GM21723 (cell line): ENCODE data around the gene MEIS1.
"Not testable (repeated sequence)": the region's sequence is repeated elsewhere in the genome, so short reads cannot be mapped to it uniquely, and the experiment has no call there.

Source experiments
- ATAC-seq: cut with Tn5 transposase; IDR thresholded peaks from one replicate; pipeline ENCODE4 v1.9.1; 2021; ENCODE audit warnings: mild to moderate bottlenecking, moderate library complexity; ENCODE audit not compliant: unreplicated experiment

The MEIS1 gene

GRCh38 chr2:66464930-66465637, 30.2 kb downstream of the MEIS1 start:
- no peak for ATAC-seq

GRCh38 chr2:66466433-66466832, 31.5 kb downstream of the MEIS1 start:
- ATAC-seq, result no peak

- ATAC-seq, result no peak
Measured at GRCh38 chr2:66467718-66468117, 32.8 kb downstream of the MEIS1 start.

GRCh38 chr2:66469214-66469902, 34.4 kb downstream of the MEIS1 start:
- ATAC-seq, result no peak

GRCh38 chr2:66470199-66470598, 35.3 kb downstream of the MEIS1 start:
- ATAC-seq, result no peak

- no peak for ATAC-seq
Measured at GRCh38 chr2:66472225-66472843, 37.4 kb downstream of the MEIS1 start.

GRCh38 chr2:66477135-66477842, 42.4 kb downstream of the MEIS1 start:
- no peak for ATAC-seq

GRCh38 chr2:66478299-66478698, 43.4 kb downstream of the MEIS1 start:
- no peak for ATAC-seq

- no peak for ATAC-seq
Measured at GRCh38 chr2:66478731-66479316, 43.9 kb downstream of the MEIS1 start.

- no peak for ATAC-seq
Measured at GRCh38 chr2:66481100-66481549, 46.2 kb downstream of the MEIS1 start.

- not testable (repeated sequence) for ATAC-seq
Measured at GRCh38 chr2:66485252-66485651, 50.3 kb downstream of the MEIS1 start.

GRCh38 chr2:66488946-66489345, 54.0 kb downstream of the MEIS1 start:
- no peak for ATAC-seq

GRCh38 chr2:66489436-66489835, 54.5 kb downstream of the MEIS1 start:
- no peak for ATAC-seq

- ATAC-seq, result no peak
Measured at GRCh38 chr2:66490588-66491001, 55.7 kb downstream of the MEIS1 start.

- no peak for ATAC-seq
Measured at GRCh38 chr2:66494708-66495107, 59.8 kb downstream of the MEIS1 start.

GRCh38 chr2:66495788-66496640, 61.1 kb downstream of the MEIS1 start:
- no peak for ATAC-seq

GRCh38 chr2:66496670-66497420, 61.9 kb downstream of the MEIS1 start:
- no peak for ATAC-seq

- no peak for ATAC-seq
Measured at GRCh38 chr2:66497431-66498288, 62.7 kb downstream of the MEIS1 start.
